Skeletal muscle tissue (tissue), 4 donors: Measurements from ENCODE around the gene RFX8. TPM values are rescaled to one million over a fixed set of nuclear protein-coding genes. Genes with fewer than 3 reads are reported as not detected.

Experiments
- H3K27ac ChIP-seq: one replicate; pipeline ENCODE4 v1.7.0; 2013; ENCODE audit warnings: mild to moderate bottlenecking, low read depth, low read length, inconsistent platforms
- H3K27me3 ChIP-seq, 3 donors: one replicate each; pipeline ENCODE4 v1.7.0; 2013; ENCODE audit warnings: low read length in 3 of 3; ENCODE audit not compliant: control insufficient read depth in 3 of 3, insufficient read depth in 3 of 3
- H3K36me3 ChIP-seq, 3 donors: one replicate each; pipeline ENCODE4 v1.7.0; 2013; ENCODE audit warnings: low read length in 3 of 3; ENCODE audit not compliant: control insufficient read depth in 3 of 3, insufficient read depth in 3 of 3
- H3K4me1 ChIP-seq, 3 donors: one replicate each; pipeline ENCODE4 v1.7.0; 2013; ENCODE audit warnings: low read length in 3 of 3, mild to moderate bottlenecking in 3 of 3; ENCODE audit not compliant: control insufficient read depth in 3 of 3, insufficient read depth in 3 of 3
- H3K4me3 ChIP-seq, 3 donors: one replicate each; pipeline ENCODE4 v1.7.0; 2013; ENCODE audit warnings: low read length in 3 of 3
- H3K9ac ChIP-seq, 3 donors: one replicate each; pipeline ENCODE4 v1.7.0; 2013; ENCODE audit warnings: low read length in 3 of 3, mild to moderate bottlenecking in 3 of 3, moderate library complexity in 2 of 3, low read depth in 1 of 3
- H3K9me3 ChIP-seq, 3 donors: one replicate each; pipeline ENCODE4 v1.7.0; 2013; ENCODE audit warnings: low read length in 3 of 3; ENCODE audit not compliant: control insufficient read depth in 3 of 3
- total RNA-seq: library from RNA; depleted of rRNA; stranded (reverse); fragments of >200 nt; gene quantifications from one replicate; pipeline ENCODE4 v1.2.3, GENCODE V29; 2014
- donor health status: Osteomylitis.

Gene RFX8
- total RNA-seq, 1 donor from 2014 or later = under 0.01 TPM

- no peak overlapping the region for H3K4me3 ChIP-seq
- no peak overlapping the region for H3K9ac ChIP-seq
- no peaks in the 10 kb centered on the region for H3K36me3 ChIP-seq
- no peaks in the 10 kb centered on the region for H3K9me3 ChIP-seq
- H3K4me1 ChIP-seq = peaks cover 0 to under 1% (median 0%) of the 10 kb centered on the region in 3 donors
- H3K27ac ChIP-seq = no peak overlapping the region
- H3K27me3 ChIP-seq = no peaks in the 10 kb centered on the region
Measured at GRCh38 chr2:101374821-101375561, 99.9 kb downstream of the RFX8 start.

GRCh38 chr2:101372792-101373191 lies 102.1 kb downstream of the RFX8 start:
- no peaks in the 10 kb centered on the region for H3K27me3 ChIP-seq
- H3K27ac ChIP-seq = no peak overlapping the region
- no peaks in the 10 kb centered on the region for H3K9me3 ChIP-seq
- H3K4me1 ChIP-seq = no peaks in the 10 kb centered on the region
- H3K9ac ChIP-seq = no peak overlapping the region
- H3K36me3 ChIP-seq = no peaks in the 10 kb centered on the region
- no peak overlapping the region for H3K4me3 ChIP-seq

- Histone ChIP-seq H3K4me3 (no peak overlapping the region), H3K36me3 (no peaks in the 10 kb centered on the region), H3K27me3 (no peaks in the 10 kb centered on the region), H3K9ac (no peak overlapping the region), H3K9me3 (no peaks in the 10 kb centered on the region), H3K4me1 (no peaks in the 10 kb centered on the region), H3K27ac (no peak overlapping the region)
Measured at GRCh38 chr2:101371636-101372035, 103.3 kb downstream of the RFX8 start.

DNA sequence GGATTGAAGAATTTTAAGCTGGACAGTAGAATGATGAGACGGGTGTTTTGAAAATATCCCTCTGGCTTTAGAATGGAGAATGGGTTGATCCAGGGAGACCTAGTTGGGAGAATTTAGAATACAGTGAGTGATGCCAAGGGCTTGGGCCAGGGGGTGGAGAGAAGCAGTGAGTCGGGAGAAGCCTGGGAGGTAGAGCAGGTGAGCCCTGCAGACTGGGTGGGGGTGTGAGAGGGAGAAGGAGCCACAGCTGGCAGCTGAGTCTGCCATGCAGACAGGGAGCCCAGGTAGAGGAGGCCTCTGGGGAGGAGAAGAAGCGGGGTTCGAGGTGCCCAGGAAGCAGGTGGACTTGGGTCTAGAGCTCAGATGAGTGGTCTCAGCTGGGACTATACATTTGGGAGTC lies 105.8 kb downstream of the RFX8 start:
- Histone ChIP-seq H3K9me3 (no peaks in the 10 kb centered on the region), H3K9ac (no peak overlapping the region), H3K36me3 (no peaks in the 10 kb centered on the region), H3K4me1 (no peaks in the 10 kb centered on the region), H3K4me3 (no peak overlapping the region), H3K27ac (no peak overlapping the region), H3K27me3 (no peaks in the 10 kb centered on the region)

DNA sequence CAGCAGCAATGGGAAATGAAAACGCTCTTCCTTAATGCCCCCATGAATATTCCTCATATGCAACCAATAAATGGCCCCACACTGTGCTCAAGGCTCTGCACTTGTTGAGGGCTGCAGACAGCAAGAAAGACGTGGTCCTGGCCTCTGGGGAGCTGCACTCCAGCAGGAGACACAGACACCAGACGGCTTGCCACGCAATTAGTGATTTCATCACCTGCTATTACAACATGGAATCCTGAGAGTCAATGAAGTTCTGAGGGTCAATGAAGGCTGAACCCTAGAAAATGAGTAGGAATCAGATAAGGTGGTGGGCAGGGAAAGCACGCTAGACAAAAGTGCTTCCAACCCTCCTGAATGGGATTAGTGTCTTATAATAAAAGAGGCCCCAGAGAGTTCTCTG lies 106.5 kb downstream of the RFX8 start:
- H3K36me3 ChIP-seq = no peaks in the 10 kb centered on the region
- no peaks in the 10 kb centered on the region for H3K9me3 ChIP-seq
- no peaks in the 10 kb centered on the region for H3K27me3 ChIP-seq
- no peak overlapping the region for H3K9ac ChIP-seq
- no peak overlapping the region for H3K27ac ChIP-seq
- H3K4me1 ChIP-seq = no peaks in the 10 kb centered on the region
- no peak overlapping the region for H3K4me3 ChIP-seq

DNA sequence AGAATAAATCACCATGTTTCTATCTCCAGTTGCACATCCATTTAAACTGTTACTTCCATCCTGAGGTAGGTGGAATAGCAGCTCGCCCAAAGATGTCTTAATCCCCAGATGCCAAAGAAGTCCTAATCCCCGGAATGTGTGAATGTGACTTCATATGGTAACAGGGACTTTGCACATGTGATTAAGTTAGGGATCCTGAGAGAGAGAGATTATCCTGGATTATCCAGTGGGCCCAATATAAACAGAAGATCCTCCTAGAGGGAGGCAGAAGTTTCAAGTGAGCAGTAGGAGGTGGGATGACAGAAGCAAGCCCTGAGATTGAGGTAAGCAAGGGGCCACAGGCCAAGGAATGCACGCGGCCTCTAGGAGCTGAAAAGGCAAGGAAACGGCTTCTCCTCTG lies 107.4 kb downstream of the RFX8 start:
- no peak overlapping the region for H3K27ac ChIP-seq
- no peak overlapping the region for H3K4me3 ChIP-seq
- no peaks in the 10 kb centered on the region for H3K4me1 ChIP-seq
- no peak overlapping the region for H3K9ac ChIP-seq
- H3K9me3 ChIP-seq = no peaks in the 10 kb centered on the region
- H3K36me3 ChIP-seq = no peaks in the 10 kb centered on the region
- no peaks in the 10 kb centered on the region for H3K27me3 ChIP-seq

- Histone ChIP-seq H3K4me1 (no peaks in the 10 kb centered on the region), H3K27me3 (no peaks in the 10 kb centered on the region), H3K4me3 (no peak overlapping the region), H3K9me3 (no peaks in the 10 kb centered on the region), H3K9ac (no peak overlapping the region), H3K36me3 (no peaks in the 10 kb centered on the region), H3K27ac (no peak overlapping the region)
Measured at GRCh38 chr2:101364878-101365277, 110.0 kb downstream of the RFX8 start.

DNA sequence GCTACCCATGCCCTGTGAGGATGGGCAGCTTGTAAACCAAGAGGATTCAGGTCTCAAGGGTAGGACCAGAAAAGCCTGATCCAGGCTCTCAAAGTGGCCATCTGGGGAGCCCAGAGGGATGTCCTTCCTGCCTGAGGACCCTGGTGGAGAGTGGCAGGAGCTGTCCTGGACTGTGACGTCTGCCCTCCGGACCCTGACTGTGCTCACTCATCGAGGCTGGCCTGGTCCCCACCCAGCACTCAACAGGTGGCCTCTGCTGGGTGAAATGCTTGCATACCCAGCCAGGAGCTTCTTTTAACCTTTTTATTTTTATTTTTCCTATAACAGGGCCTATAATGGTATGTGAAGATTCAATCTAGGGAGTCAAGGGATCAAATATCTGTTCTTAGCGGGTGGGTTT lies 112.1 kb downstream of the RFX8 start:
- H3K4me1 ChIP-seq = no peaks in the 10 kb centered on the region
- H3K9me3 ChIP-seq = no peaks in the 10 kb centered on the region
- H3K27ac ChIP-seq = no peak overlapping the region
- H3K36me3 ChIP-seq = no peaks in the 10 kb centered on the region
- no peak overlapping the region for H3K9ac ChIP-seq
- H3K4me3 ChIP-seq = no peak overlapping the region
- no peaks in the 10 kb centered on the region for H3K27me3 ChIP-seq

GRCh38 chr2:101362316-101362715 lies 112.6 kb downstream of the RFX8 start:
- Histone ChIP-seq H3K27ac (no peak overlapping the region), H3K36me3 (no peaks in the 10 kb centered on the region), H3K9ac (no peak overlapping the region), H3K9me3 (no peaks in the 10 kb centered on the region), H3K27me3 (no peaks in the 10 kb centered on the region), H3K4me3 (no peak overlapping the region), H3K4me1 (no peaks in the 10 kb centered on the region)

GRCh38 chr2:101361522-101361921 lies 113.4 kb downstream of the RFX8 start:
- Histone ChIP-seq H3K9me3 (no peaks in the 10 kb centered on the region), H3K36me3 (no peaks in the 10 kb centered on the region), H3K4me1 (no peaks in the 10 kb centered on the region), H3K4me3 (no peak overlapping the region), H3K9ac (no peak overlapping the region), H3K27me3 (no peaks in the 10 kb centered on the region), H3K27ac (no peak overlapping the region)
